GM23338 (cell line): Measurements from ENCODE around the gene CHAF1B. TPM values are rescaled to one million over a fixed set of nuclear protein-coding genes. Genes with fewer than 3 reads are reported as not detected.

Experiments
- ATAC-seq: fragments of 200-7000 bp; cut with Tn5 transposase; 3 replicates; pipeline ENCODE4 v1.9.1; 2020
- DNase-seq: peaks from one replicate; pipeline ENCODE4 v3.0.0-alpha.2; 2015; ENCODE audit warnings: low spot score
- H2AFZ ChIP-seq: fragments of 200-600 bp; sonication (generic); 2 replicates; pipeline ENCODE4 v1.8.0; 2016; ENCODE audit warnings: antibody characterized with exemption, mild to moderate bottlenecking, moderate library complexity
- H3F3A ChIP-seq: fragments of 200-600 bp; sonication (generic); replicated peaks from 2 replicates; pipeline ENCODE4 v1.8.0; 2017; ENCODE audit warnings: antibody characterized with exemption, mixed run types, low read depth
- H3K27ac ChIP-seq: fragments of 200-600 bp; sonication (generic); 2 replicates; pipeline ENCODE4 v1.6.1; 2016; ENCODE audit warnings: low read depth
- H3K27me3 ChIP-seq: fragments of 200-600 bp; sonication (generic); 2 replicates; pipeline ENCODE4 v1.8.0; 2016; ENCODE audit warnings: mild to moderate bottlenecking, mixed run types, moderate library complexity; ENCODE audit not compliant: insufficient read depth
- H3K36me3 ChIP-seq: fragments of 200-600 bp; sonication (generic); 2 replicates; pipeline ENCODE4 v1.8.0; 2016; ENCODE audit warnings: mild to moderate bottlenecking; ENCODE audit not compliant: insufficient read depth
- H3K4me1 ChIP-seq: fragments of 200-600 bp; sonication (generic); 2 replicates; pipeline ENCODE4 v1.8.0; 2016; ENCODE audit warnings: mild to moderate bottlenecking, moderate library complexity; ENCODE audit not compliant: insufficient read depth
- H3K4me2 ChIP-seq: fragments of 200-600 bp; sonication (generic); 2 replicates; pipeline ENCODE4 v1.7.1; 2017; ENCODE audit warnings: mixed run types
- H3K4me3 ChIP-seq: fragments of 200-600 bp; sonication (generic); 2 replicates; pipeline ENCODE4 v1.6.1; 2016; ENCODE audit warnings: mixed run types
- H3K79me2 ChIP-seq: fragments of 200-600 bp; sonication (generic); replicated peaks from 2 replicates; pipeline ENCODE4 v1.8.0; 2017; ENCODE audit warnings: mild to moderate bottlenecking; ENCODE audit not compliant: insufficient read depth
- H3K9me2 ChIP-seq: fragments of 200-600 bp; sonication (generic); 2 replicates; pipeline ENCODE4 v1.8.0; 2017; ENCODE audit not compliant: insufficient read depth
- H4K20me1 ChIP-seq: fragments of 200-600 bp; sonication (generic); replicated peaks from 2 replicates; pipeline ENCODE4 v1.8.0; 2017; ENCODE audit warnings: mild to moderate bottlenecking; ENCODE audit not compliant: insufficient read depth
- H3K27ac Mint-ChIP-seq: 2 replicates; pipeline ENCODE4 v1.8.0; 2020; ENCODE audit warnings: inconsistent platforms, mild to moderate bottlenecking, moderate library complexity, mixed read lengths
- H3K27me3 Mint-ChIP-seq: 3 replicates; pipeline ENCODE4 v1.8.0; 2022; ENCODE audit warnings: low read depth, mild to moderate bottlenecking, moderate library complexity, mixed read lengths, inconsistent platforms; ENCODE audit not compliant: insufficient read depth, poor library complexity
- H3K36me3 Mint-ChIP-seq: 3 replicates; pipeline ENCODE4 v1.8.0; 2021; ENCODE audit warnings: low read depth, mild to moderate bottlenecking, inconsistent platforms, moderate library complexity, mixed read lengths
- H3K4me1 Mint-ChIP-seq: 3 replicates; pipeline ENCODE4 v1.8.0; 2020; ENCODE audit warnings: mild to moderate bottlenecking, inconsistent platforms, mixed read lengths
- H3K4me3 Mint-ChIP-seq: 3 replicates; pipeline ENCODE4 v1.8.0; 2021; ENCODE audit warnings: moderate library complexity, mild to moderate bottlenecking, inconsistent platforms, mixed read lengths
- H3K9me3 Mint-ChIP-seq: 3 replicates; pipeline ENCODE4 v1.8.0; 2020; ENCODE audit warnings: moderate library complexity, mild to moderate bottlenecking, inconsistent platforms, mixed read lengths
- CREB1 ChIP-seq: fragments of 250-450 bp; sonication (Bioruptor Pico); IDR thresholded peaks from 2 replicates; pipeline ENCODE4 v1.5.0; 2020; ENCODE audit warnings: low read depth, mild to moderate bottlenecking, moderate library complexity
- ETS1 ChIP-seq: IDR thresholded peaks from 2 replicates; pipeline ENCODE4 v1.6.1; 2016; ENCODE audit warnings: antibody characterized with exemption
- EZH2phosphoT487 ChIP-seq: fragments of 200-600 bp; sonication (generic); IDR thresholded peaks from one replicate; pipeline ENCODE4 v1.8.1; 2018; ENCODE audit warnings: antibody characterized with exemption; ENCODE audit not compliant: unreplicated experiment
- JUNB ChIP-seq: IDR thresholded peaks from one replicate; pipeline ENCODE4 v1.6.1; 2016; ENCODE audit warnings: antibody characterized with exemption; ENCODE audit not compliant: unreplicated experiment
- NANOG ChIP-seq: IDR thresholded peaks from 2 replicates; pipeline ENCODE4 v1.6.1; 2016; ENCODE audit warnings: antibody characterized with exemption, borderline replicate concordance
- POLR2AphosphoS5 ChIP-seq: IDR thresholded peaks from 2 replicates; pipeline ENCODE4 v1.6.1; 2016; ENCODE audit warnings: antibody characterized with exemption, low read depth
- REST ChIP-seq: IDR thresholded peaks from one replicate; pipeline ENCODE4 v1.6.1; 2018; ENCODE audit warnings: antibody characterized with exemption; ENCODE audit not compliant: unreplicated experiment
- STAT1 ChIP-seq: IDR thresholded peaks from one replicate; pipeline ENCODE4 v1.6.1; 2016; ENCODE audit warnings: antibody characterized with exemption; ENCODE audit not compliant: unreplicated experiment
- ZNF114 ChIP-seq: fragments of 250-450 bp; sonication (Bioruptor Pico); IDR thresholded peaks from 2 replicates; pipeline ENCODE4 v1.5.0; 2020; ENCODE audit warnings: mild to moderate bottlenecking, moderate library complexity
- ZNF331 ChIP-seq: fragments of 250-450 bp; sonication (Bioruptor Pico); IDR thresholded peaks from 2 replicates; pipeline ENCODE4 v1.5.0; 2020; ENCODE audit warnings: low read depth, mild to moderate bottlenecking, moderate library complexity
- ZNF462 ChIP-seq: fragments of 250-450 bp; sonication (Bioruptor Pico); IDR thresholded peaks from 2 replicates; pipeline ENCODE4 v1.5.0; 2020; ENCODE audit warnings: mild to moderate bottlenecking, moderate library complexity
- polyA plus RNA-seq: library from polyadenylated mRNA; unstranded; fragments of >200 nt; fragmentation: Nextera tagmentation; extraction: Ambion mirVana; gene quantifications from 2 replicates; pipeline ENCODE4 v1.2.1, GENCODE V29; 2016
- total RNA-seq: library from RNA; depleted of rRNA; stranded (reverse); fragments of >200 nt; shearing (Covaris generic); gene quantifications from 2 replicates; pipeline ENCODE4 v1.2.3, GENCODE V29; 2014

The CHAF1B gene
- total and polyA plus RNA-seq, 2 experiments from 2014 or later, result 7.9 to 13.1 TPM

GRCh38 chr21:36347962-36348328, 37.2 kb upstream of the CHAF1B start (continued):
- no peak for TF ChIP-seq CREB1 (CRISPR knock-in tag)
- no peak for TF ChIP-seq ZNF114 (CRISPR knock-in tag)
- no peak for TF ChIP-seq POLR2AphosphoS5
- no peak for TF ChIP-seq REST

GRCh38 chr21:36349315-36349714, 35.9 kb upstream of the CHAF1B start:
- Mint-ChIP-seq H3K36me3 (peaks cover 60% of the 10 kb centered on the region), H3K27ac (no peak overlapping the region), H3K27me3 (peaks cover 4% of the 10 kb centered on the region), H3K9me3 (no peaks in the 10 kb centered on the region), H3K4me3 (no peak overlapping the region), H3K4me1 (no peaks in the 10 kb centered on the region)
- Histone ChIP-seq H3K4me2 (no peak overlapping the region), H3K27ac (no peak overlapping the region), H3K36me3 (peaks cover 41% of the 10 kb centered on the region), H3F3A (no peaks in the 10 kb centered on the region), H3K79me2 (no peaks in the 10 kb centered on the region), H3K27me3 (no peaks in the 10 kb centered on the region), H3K9me2 (no peaks in the 10 kb centered on the region), H3K4me1 (no peaks in the 10 kb centered on the region), H4K20me1 (peaks cover 6% of the 10 kb centered on the region; the same call in 1 of the 2 replicates), H3K4me3 (no peak overlapping the region), H2AFZ (no peak overlapping the region)
- no peak for TF ChIP-seq JUNB
- no peak for TF ChIP-seq STAT1
- TF ChIP-seq ZNF114 (CRISPR knock-in tag), result no peak
- no peak for TF ChIP-seq EZH2phosphoT487
- no peak for TF ChIP-seq ZNF331 (CRISPR knock-in tag)
- no peak for TF ChIP-seq POLR2AphosphoS5
- no peak for TF ChIP-seq ZNF462 (CRISPR knock-in tag)
- TF ChIP-seq NANOG, result no peak
- TF ChIP-seq ETS1, result no peak
- ATAC-seq (no peak), DNase-seq (no peak)
